ENCODE measurements around the gene ZNF771.
"Not testable (repeated sequence)": the region's sequence is repeated elsewhere in the genome, so short reads cannot be mapped to it uniquely, and the experiment has no call there.

Gene ZNF771

GRCh38 chr16:30395155-30395991, 12.0 kb upstream of the ZNF771 start, which contains the start of gene ZNF48:
Gene ZNF48, plus strand, starts transcription at chr16:30395420. Its CDS starts 375 bp downstream, at chr16:30395795.
- H3K4me3 ChIP-seq (ENCODE audit: low read depth in 1 of 2, low read length in 2 of 2): peak within 1 kb of the TSS; percentile 68 to 90
- no peaks in the 10 kb centered on the region for H3K9me3 ChIP-seq (ENCODE audit: insufficient read depth, low read length, severe bottlenecking)
- no peaks in the 10 kb centered on the region for H3K27me3 ChIP-seq (ENCODE audit: insufficient read depth, low read length, poor library complexity)
- peak within 1 kb of the TSS; percentile 88 for H3K4me2 ChIP-seq (ENCODE audit: insufficient read depth, low read length)
- TF ChIP-seq EZH2 (IDR thresholded peaks at IDR 0.05; ENCODE audit: borderline replicate concordance, low read depth, low read length, severe bottlenecking) (no peak), CTCF (IDR thresholded peaks at IDR 0.05; ENCODE audit: borderline replicate concordance, extremely low read depth, low read length, poor library complexity, severe bottlenecking) (peak; percentile 32)
- peak within 1 kb of the TSS; percentile 96 for H3K9ac ChIP-seq (ENCODE audit: low read depth, low read length)
- H3K36me3 ChIP-seq (ENCODE audit: insufficient read depth, low read length): peaks cover 25% of the 10 kb centered on the region
- peak within 1 kb of the TSS; percentile 88 for H3K27ac ChIP-seq (ENCODE audit: low read length)
- DNase-seq (peak; percentile 65), ATAC-seq (ENCODE audit: insufficient read depth, low read depth) (peak; percentile 76)
- peaks cover 40% of the 10 kb centered on the region for H3K79me2 ChIP-seq (ENCODE audit: insufficient read depth, low read length)
- H3K4me1 ChIP-seq (ENCODE audit: insufficient read depth, low read length): peaks cover 56% of the 10 kb centered on the region
- peak within 1 kb of the TSS; percentile 81 for H2AFZ ChIP-seq (ENCODE audit: low read depth, low read length)
- peaks cover 14% of the 10 kb centered on the region for H4K20me1 ChIP-seq (ENCODE audit: insufficient read depth, low read length)

GRCh38 chr16:30395992-30396585, 11.3 kb upstream of the ZNF771 start:
- H3K79me2 ChIP-seq (ENCODE audit: insufficient read depth, low read length): peaks cover 40% of the 10 kb centered on the region
- TF ChIP-seq CTCF (IDR thresholded peaks at IDR 0.05; ENCODE audit: borderline replicate concordance, extremely low read depth, low read length, poor library complexity, severe bottlenecking): no peak
- no peak for TF ChIP-seq EZH2 (IDR thresholded peaks at IDR 0.05; ENCODE audit: borderline replicate concordance, low read depth, low read length, severe bottlenecking)
- H3K27me3 ChIP-seq (ENCODE audit: insufficient read depth, low read length, poor library complexity): no peaks in the 10 kb centered on the region
- peak overlapping the region; percentile 88 for H3K27ac ChIP-seq (ENCODE audit: low read length)
- peak overlapping the region; percentile 68 to 90; a peak in 3 of 4 replicates for H3K4me3 ChIP-seq (ENCODE audit: low read depth in 1 of 2, low read length in 2 of 2)
- no peaks in the 10 kb centered on the region for H3K9me3 ChIP-seq (ENCODE audit: insufficient read depth, low read length, severe bottlenecking)
- H3K9ac ChIP-seq (ENCODE audit: low read depth, low read length): peak overlapping the region; percentile 96
- ATAC-seq (ENCODE audit: insufficient read depth, low read depth): 0 out of 3 replicates have a peak, but pooled peaks have one; percentile 2
- peak overlapping the region; percentile 81 for H2AFZ ChIP-seq (ENCODE audit: low read depth, low read length)
- H3K4me2 ChIP-seq (ENCODE audit: insufficient read depth, low read length): peak overlapping the region; percentile 88
- H3K36me3 ChIP-seq (ENCODE audit: insufficient read depth, low read length): peaks cover 25% of the 10 kb centered on the region
- no peak for DNase-seq
- H4K20me1 ChIP-seq (ENCODE audit: insufficient read depth, low read length): peaks cover 14% of the 10 kb centered on the region
- peaks cover 64% of the 10 kb centered on the region for H3K4me1 ChIP-seq (ENCODE audit: insufficient read depth, low read length)

- not testable (repeated sequence) for H3K27me3 ChIP-seq (ENCODE audit: insufficient read depth, low read length, poor library complexity); H3K27ac ChIP-seq (ENCODE audit: low read length); H2AFZ ChIP-seq (ENCODE audit: low read depth, low read length); H3K9me3 ChIP-seq (ENCODE audit: insufficient read depth, low read length, severe bottlenecking); ATAC-seq (ENCODE audit: insufficient read depth, low read depth); DNase-seq
- Histone ChIP-seq H3K9ac (ENCODE audit: low read depth, low read length) (peak overlapping the region; percentile 96), H3K4me2 (ENCODE audit: insufficient read depth, low read length) (peak overlapping the region; percentile 88), H3K4me3 (ENCODE audit: low read depth in 1 of 2, low read length in 2 of 2) (peak overlapping the region in 1 of 2 experiments; percentile 90; a peak in 2 of 4 replicates), H3K79me2 (ENCODE audit: insufficient read depth, low read length) (peaks cover 40% of the 10 kb centered on the region), H4K20me1 (ENCODE audit: insufficient read depth, low read length) (peaks cover 14% of the 10 kb centered on the region), H3K36me3 (ENCODE audit: insufficient read depth, low read length) (peaks cover 25% of the 10 kb centered on the region), H3K4me1 (ENCODE audit: insufficient read depth, low read length) (peaks cover 65% of the 10 kb centered on the region)
Measured at GRCh38 chr16:30396627-30397026, 10.8 kb upstream of the ZNF771 start.

GRCh38 chr16:30397056-30397455, 10.3 kb upstream of the ZNF771 start:
- DNase-seq (no peak), ATAC-seq (ENCODE audit: insufficient read depth, low read depth) (no peak)
- Histone ChIP-seq H2AFZ (ENCODE audit: low read depth, low read length) (no peak overlapping the region), H4K20me1 (ENCODE audit: insufficient read depth, low read length) (peaks cover 14% of the 10 kb centered on the region), H3K4me2 (ENCODE audit: insufficient read depth, low read length) (peak overlapping the region; percentile 88), H3K4me3 (ENCODE audit: low read depth in 1 of 2, low read length in 2 of 2) (0 out of 4 replicates have a peak overlapping the region, but pooled peaks of 1 of the 2 experiments have one; percentile 29), H3K4me1 (ENCODE audit: insufficient read depth, low read length) (peaks cover 65% of the 10 kb centered on the region), H3K27me3 (ENCODE audit: insufficient read depth, low read length, poor library complexity) (no peaks in the 10 kb centered on the region), H3K9me3 (ENCODE audit: insufficient read depth, low read length, severe bottlenecking) (no peaks in the 10 kb centered on the region), H3K27ac (ENCODE audit: low read length) (no peak overlapping the region), H3K36me3 (ENCODE audit: insufficient read depth, low read length) (peaks cover 25% of the 10 kb centered on the region), H3K79me2 (ENCODE audit: insufficient read depth, low read length) (peaks cover 40% of the 10 kb centered on the region), H3K9ac (ENCODE audit: low read depth, low read length) (0 out of 2 replicates have a peak overlapping the region, but pooled peaks have one; percentile 96)
- no peak for TF ChIP-seq CTCF (IDR thresholded peaks at IDR 0.05; ENCODE audit: borderline replicate concordance, extremely low read depth, low read length, poor library complexity, severe bottlenecking)
- no peak for TF ChIP-seq EZH2 (IDR thresholded peaks at IDR 0.05; ENCODE audit: borderline replicate concordance, low read depth, low read length, severe bottlenecking)
